Measurements from ENCODE around the gene NUDT17.

NUDT17 gene

GRCh38 chr1:145845144-145845513 lies 301 bp upstream of the NUDT17 start:
- DNase-seq = no peak
- Histone ChIP-seq H3K36me3 (replicated peaks) (peaks cover 55% of the 10 kb centered on the region), H3K27ac (no peak overlapping the region)

GRCh38 chr1:145846201-145846612 lies 777 bp downstream of the NUDT17 start:
- in situ Hi-C loops (cut with HindIII; ENCODE audit: low pct_ligation_motif_present, low sequenced_read_pairs) = no loop called here
- no peaks in the 10 kb centered on the region for H3K27me3 ChIP-seq (replicated peaks)
- no peak for DNase-seq
- H3K36me3 ChIP-seq (replicated peaks) = peaks cover 54% of the 10 kb centered on the region
- H3K4me3 ChIP-seq (ENCODE audit: low read depth, low read length) = peak overlapping the region; percentile 67
- peak; percentile 80 for TF ChIP-seq CTCF (IDR thresholded peaks at IDR 0.05; ENCODE audit: low read depth, low read length, missing control alignments)
- H3K27ac ChIP-seq = no peak overlapping the region

More at GRCh38 chr1:145845144-145845513, 301 bp upstream of the NUDT17 start:
- H3K27me3 ChIP-seq (replicated peaks) = no peaks in the 10 kb centered on the region
- peak overlapping the region; percentile 67 for H3K4me3 ChIP-seq (ENCODE audit: low read depth, low read length)
- in situ Hi-C loops (cut with HindIII; ENCODE audit: low pct_ligation_motif_present, low sequenced_read_pairs) = no loop called here
- no peak for TF ChIP-seq CTCF (IDR thresholded peaks at IDR 0.05; ENCODE audit: low read depth, low read length, missing control alignments)

- no peaks in the 10 kb centered on the region for H3K27me3 ChIP-seq (replicated peaks)
- no peak overlapping the region for H3K27ac ChIP-seq
- in situ Hi-C loops (cut with HindIII; ENCODE audit: low pct_ligation_motif_present, low sequenced_read_pairs) = no loop called here
- no peak overlapping the region for H3K4me3 ChIP-seq (ENCODE audit: low read depth, low read length)
- DNase-seq = no peak
- no peak for TF ChIP-seq CTCF (IDR thresholded peaks at IDR 0.05; ENCODE audit: low read depth, low read length, missing control alignments)
- peaks cover 55% of the 10 kb centered on the region for H3K36me3 ChIP-seq (replicated peaks)
Measured at GRCh38 chr1:145847827-145848226, 2.4 kb downstream of the NUDT17 start.

- in situ Hi-C loops (cut with HindIII; ENCODE audit: low pct_ligation_motif_present, low sequenced_read_pairs) = no loop called here
- DNase-seq = peak; percentile 66
- no peaks in the 10 kb centered on the region for H3K27me3 ChIP-seq (replicated peaks)
- peaks cover 65% of the 10 kb centered on the region for H3K36me3 ChIP-seq (replicated peaks)
- no peak overlapping the region for H3K27ac ChIP-seq
- peak; percentile 73 for TF ChIP-seq CTCF (IDR thresholded peaks at IDR 0.05; ENCODE audit: low read depth, low read length, missing control alignments)
- H3K4me3 ChIP-seq (ENCODE audit: low read depth, low read length) = no peak overlapping the region
Measured at GRCh38 chr1:145849356-145850160, 4.1 kb downstream of the NUDT17 start.

- Histone ChIP-seq H3K36me3 (replicated peaks) (peaks cover 58% of the 10 kb centered on the region), H3K27me3 (replicated peaks) (no peaks in the 10 kb centered on the region), H3K4me3 (ENCODE audit: low read depth, low read length) (no peak overlapping the region), H3K27ac (no peak overlapping the region)
- peak; percentile 22 for TF ChIP-seq CTCF (IDR thresholded peaks at IDR 0.05; ENCODE audit: low read depth, low read length, missing control alignments)
- in situ Hi-C loops (cut with HindIII; ENCODE audit: low pct_ligation_motif_present, low sequenced_read_pairs) = no loop called here
- no peak for DNase-seq
Measured at GRCh38 chr1:145855426-145855948, 10.1 kb downstream of the NUDT17 start.

All from brain microvascular endothelial cell (primary cell).